ENCODE measurements around the gene GUCY2F. TPM values are rescaled to one million over a fixed set of nuclear protein-coding genes. Genes with fewer than 3 reads are reported as not detected.

Gene GUCY2F
- under 0.01 TPM in 1 of 2 replicates, not detected in the other for total RNA-seq

DNA sequence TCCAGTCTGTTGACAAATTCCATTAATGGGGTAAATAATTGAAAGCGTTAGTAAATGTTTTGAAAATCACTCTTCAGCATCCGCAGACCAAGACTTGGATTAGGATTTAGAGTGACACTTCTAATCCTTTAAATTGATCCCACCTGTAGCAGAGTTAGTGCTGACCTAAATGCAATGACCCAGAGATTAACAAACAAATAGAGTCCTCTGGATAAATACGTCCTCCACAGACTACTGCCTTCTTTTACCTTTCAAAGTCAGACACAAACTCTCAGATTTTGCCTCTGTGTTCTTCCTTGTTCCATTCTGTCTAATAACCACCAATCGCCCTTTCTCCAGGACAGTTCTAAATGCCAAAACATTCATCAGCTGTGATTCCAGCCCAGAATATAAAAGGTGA, at the start of gene GUCY2F:
Gene GUCY2F, minus strand, starts transcription at position 101 of the 400 bp plus-strand sequence. CDS start 6,150 bp downstream, outside the sequence.

Other genes with a start within 250 kb of the GUCY2F start
- gene NXT2, start 54.8 kb upstream of the GUCY2F start, total RNA-seq = 7.3 and 11.3 TPM in 2 replicates
- gene KCNE5, start 143.1 kb upstream of the GUCY2F start, total RNA-seq = 0.27 and 0.36 TPM in 2 replicates

Data from thoracic aorta endothelial cell (primary cell).